Measurements from ENCODE around the gene STON1. TPM values are rescaled to one million over a fixed set of nuclear protein-coding genes. Genes with fewer than 3 reads are reported as not detected.

Gene STON1
- polyA plus RNA-seq, 2 of the 4 experiments (the other 2 are of a cell fraction) = 0.88 to 1.0 TPM

DNA sequence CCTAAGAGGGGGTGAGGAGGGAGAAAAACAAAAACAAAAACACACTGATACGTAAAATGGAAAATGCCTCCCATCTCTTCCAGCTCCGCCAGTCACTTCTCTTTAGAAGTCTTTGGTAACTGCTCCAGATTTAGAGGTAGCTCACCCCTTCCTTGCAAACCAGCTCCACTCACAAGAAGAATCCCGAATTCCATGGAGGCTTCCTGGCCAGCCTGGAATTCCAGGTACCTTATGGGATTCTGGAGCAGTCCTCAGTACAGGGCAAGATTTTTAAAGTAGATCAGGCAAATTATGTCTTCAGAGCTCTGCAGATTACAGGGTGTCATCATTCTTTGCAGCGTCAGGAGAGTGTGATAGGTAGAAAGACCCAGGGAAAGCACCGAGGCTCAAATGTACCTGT is 4.8 kb downstream of the STON1 start:
- WGBS (ENCODE audit: missing lambda C conversion rate) = 56% methylated on average over 5 of the region's 5 CpGs
- Histone ChIP-seq H3K9me3 (no peaks in the 10 kb centered on the region), H3K4me2 (no peak overlapping the region), H3K4me1 (peaks cover 3% of the 10 kb centered on the region; the same call in 1 of the 3 replicates), H3K27ac (no peak overlapping the region), H3K4me3 (no peak overlapping the region)
- no peak for DNase-seq (ENCODE audit: low read depth in 1 of 2, low spot score in 1 of 2)
- no peak for ATAC-seq
- ChIA-PET POLR2A (interaction anchor here (0.5 to 0.6 kb wide), 2 partner anchors 9 to 33 kb away, joined by 3 to 4 read pairs; no protein-coding TSS in a partner anchor), CTCF (interaction anchor here (0.7 to 1.9 kb wide), 2 partner anchors 56 to 64 kb away, joined by 3 to 6 read pairs; no protein-coding TSS in a partner anchor)
- no peak for TF ChIP-seq CEBPB (IDR thresholded peaks at IDR 0.05)
- TF ChIP-seq SMC3 (IDR thresholded peaks at IDR 0.05) = no peak
- no peak for TF ChIP-seq MAZ (IDR thresholded peaks at IDR 0.05; ENCODE audit: borderline replicate concordance, low read depth, low read length)
- no peak for FAIRE-seq

DNA sequence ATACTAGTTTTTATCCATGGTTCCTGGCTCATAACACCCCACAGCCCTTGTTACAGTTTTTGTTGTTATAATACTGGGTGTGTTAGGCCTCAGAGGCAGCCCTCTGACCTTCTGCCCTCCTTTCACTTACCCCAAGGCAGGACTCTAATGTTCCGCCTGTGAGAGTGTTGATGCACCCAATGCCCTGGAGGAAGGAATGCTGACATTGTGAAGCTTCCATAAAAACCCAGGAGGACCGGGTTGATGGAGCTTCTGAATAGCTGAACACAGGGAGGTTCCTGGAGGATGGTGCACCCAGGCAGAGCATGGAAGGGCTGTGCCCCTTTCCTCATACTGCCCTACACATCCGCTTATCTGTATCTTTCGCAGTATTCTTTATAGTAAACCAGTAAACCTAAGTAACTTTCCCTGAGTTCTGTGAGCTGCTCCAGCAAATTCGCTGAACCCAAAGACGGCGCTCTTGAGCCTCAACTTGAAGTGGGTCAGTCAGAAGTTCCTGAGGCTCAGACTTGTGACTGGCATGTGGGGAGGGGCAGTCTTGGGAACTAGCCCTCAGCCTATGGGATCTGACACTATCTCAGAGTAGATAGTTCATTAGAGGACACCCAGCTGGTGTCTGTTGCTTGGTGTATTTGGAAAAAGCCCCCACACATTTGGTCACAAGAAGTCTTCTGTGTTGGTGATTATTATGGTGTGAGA is 10.4 kb downstream of the STON1 start:
- no peak overlapping the region for H3K4me3 ChIP-seq
- H3K4me2 ChIP-seq = no peak overlapping the region
- TF ChIP-seq TFCP2L1 (CRISPR knock-in tag; IDR thresholded peaks at IDR 0.05) = no peak
- no peak for TF ChIP-seq ZC3H11A (IDR thresholded peaks at IDR 0.05)
- TF ChIP-seq, protein P1, sequence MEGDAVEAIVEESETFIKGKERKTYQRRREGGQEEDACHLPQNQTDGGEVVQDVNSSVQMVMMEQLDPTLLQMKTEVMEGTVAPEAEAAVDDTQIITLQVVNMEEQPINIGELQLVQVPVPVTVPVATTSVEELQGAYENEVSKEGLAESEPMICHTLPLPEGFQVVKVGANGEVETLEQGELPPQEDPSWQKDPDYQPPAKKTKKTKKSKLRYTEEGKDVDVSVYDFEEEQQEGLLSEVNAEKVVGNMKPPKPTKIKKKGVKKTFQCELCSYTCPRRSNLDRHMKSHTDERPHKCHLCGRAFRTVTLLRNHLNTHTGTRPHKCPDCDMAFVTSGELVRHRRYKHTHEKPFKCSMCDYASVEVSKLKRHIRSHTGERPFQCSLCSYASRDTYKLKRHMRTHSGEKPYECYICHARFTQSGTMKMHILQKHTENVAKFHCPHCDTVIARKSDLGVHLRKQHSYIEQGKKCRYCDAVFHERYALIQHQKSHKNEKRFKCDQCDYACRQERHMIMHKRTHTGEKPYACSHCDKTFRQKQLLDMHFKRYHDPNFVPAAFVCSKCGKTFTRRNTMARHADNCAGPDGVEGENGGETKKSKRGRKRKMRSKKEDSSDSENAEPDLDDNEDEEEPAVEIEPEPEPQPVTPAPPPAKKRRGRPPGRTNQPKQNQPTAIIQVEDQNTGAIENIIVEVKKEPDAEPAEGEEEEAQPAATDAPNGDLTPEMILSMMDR (IDR thresholded peaks at IDR 0.05) = no peak
- TF ChIP-seq, protein P2, sequence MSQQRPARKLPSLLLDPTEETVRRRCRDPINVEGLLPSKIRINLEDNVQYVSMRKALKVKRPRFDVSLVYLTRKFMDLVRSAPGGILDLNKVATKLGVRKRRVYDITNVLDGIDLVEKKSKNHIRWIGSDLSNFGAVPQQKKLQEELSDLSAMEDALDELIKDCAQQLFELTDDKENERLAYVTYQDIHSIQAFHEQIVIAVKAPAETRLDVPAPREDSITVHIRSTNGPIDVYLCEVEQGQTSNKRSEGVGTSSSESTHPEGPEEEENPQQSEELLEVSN (IDR thresholded peaks at IDR 0.05; ENCODE audit: borderline replicate concordance, low read depth) = no peak
- no peak for TF ChIP-seq ZFP36 (IDR thresholded peaks at IDR 0.05; ENCODE audit: borderline replicate concordance, partially characterized antibody)
- TF ChIP-seq MYC (IDR thresholded peaks at IDR 0.05; ENCODE audit: borderline replicate concordance, low read length) = no peak
- no peak for TF ChIP-seq ZSCAN20 (CRISPR knock-in tag; IDR thresholded peaks at IDR 0.05)
- TF ChIP-seq POLR2A (IDR thresholded peaks at IDR 0.05; ENCODE audit: low read length) = no peak
- TF ChIP-seq EP300 (IDR thresholded peaks at IDR 0.05) = no peak
- TF ChIP-seq CBX2 (IDR thresholded peaks at IDR 0.05; ENCODE audit: borderline replicate concordance, low read depth) = no peak
- TF ChIP-seq, protein P3, sequence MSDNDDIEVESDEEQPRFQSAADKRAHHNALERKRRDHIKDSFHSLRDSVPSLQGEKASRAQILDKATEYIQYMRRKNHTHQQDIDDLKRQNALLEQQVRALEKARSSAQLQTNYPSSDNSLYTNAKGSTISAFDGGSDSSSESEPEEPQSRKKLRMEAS (IDR thresholded peaks at IDR 0.05) = no peak
- no peak for TF ChIP-seq SREBF2 (IDR thresholded peaks at IDR 0.05)
- TF ChIP-seq, protein P4, sequence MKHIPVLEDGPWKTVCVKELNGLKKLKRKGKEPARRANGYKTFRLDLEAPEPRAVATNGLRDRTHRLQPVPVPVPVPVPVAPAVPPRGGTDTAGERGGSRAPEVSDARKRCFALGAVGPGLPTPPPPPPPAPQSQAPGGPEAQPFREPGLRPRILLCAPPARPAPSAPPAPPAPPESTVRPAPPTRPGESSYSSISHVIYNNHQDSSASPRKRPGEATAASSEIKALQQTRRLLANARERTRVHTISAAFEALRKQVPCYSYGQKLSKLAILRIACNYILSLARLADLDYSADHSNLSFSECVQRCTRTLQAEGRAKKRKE (CRISPR knock-in tag; IDR thresholded peaks at IDR 0.05; ENCODE audit: low read depth) = no peak
- no peak for TF ChIP-seq HOXB13 (CRISPR knock-in tag; IDR thresholded peaks at IDR 0.05; ENCODE audit: low read depth)
- TF ChIP-seq RNF2 (IDR thresholded peaks at IDR 0.05; ENCODE audit: borderline replicate concordance, low read depth) = no peak
- no peak for TF ChIP-seq KDM5A (IDR thresholded peaks at IDR 0.05)
- TF ChIP-seq CHD2 (IDR thresholded peaks at IDR 0.05; ENCODE audit: low read length, partially characterized antibody) = no peak
- TF ChIP-seq JUN (IDR thresholded peaks at IDR 0.05) = no peak
- no peak for TF ChIP-seq MAFK (IDR thresholded peaks at IDR 0.05; ENCODE audit: partially characterized antibody)
- no peak for TF ChIP-seq RCOR1 (IDR thresholded peaks at IDR 0.05; ENCODE audit: low read depth, low read length)
- H3K27ac ChIP-seq = no peak overlapping the region
- 81% methylated on average over 7 of the region's 7 CpGs for WGBS (ENCODE audit: missing lambda C conversion rate)
- no peak for DNase-seq (ENCODE audit: low read depth in 1 of 2, low spot score in 1 of 2)
- H3K9me3 ChIP-seq = no peaks in the 10 kb centered on the region
- no peak for FAIRE-seq
- ATAC-seq = no peak
- ChIA-PET CTCF (interaction anchor here (0.5 to 2.1 kb wide), 4 partner anchors 10 to 32 kb away, joined by 3 to 4 read pairs (median 3); no protein-coding TSS in a partner anchor), POLR2A (no interaction called here)
- no peaks in the 10 kb centered on the region for H3K4me1 ChIP-seq
